CD14-positive monocyte (primary cell): Measurements from ENCODE around the gene CSF2RB. TPM values are rescaled to one million over a fixed set of nuclear protein-coding genes. Genes with fewer than 3 reads are reported as not detected.

ENCODE experiments used
- DNase-seq, 3 donors: peaks; one replicate each; pipeline ENCODE4 v3.0.0-alpha.2; 2011 to 2022
- H2AFZ ChIP-seq: 2 replicates; pipeline ENCODE4 v1.6.0; 2012; ENCODE audit warnings: mild to moderate bottlenecking, low read depth, low read length, inconsistent platforms; ENCODE audit not compliant: insufficient read depth, poor library complexity, severe bottlenecking
- H3K27ac ChIP-seq, 2 donors: 1 replicate in 1 of 2; 2 replicates in 1 of 2; pipeline ENCODE4 v1.5.1; 2012 to 2013; ENCODE audit warnings: low read length in 2 of 2, control low read depth in 1 of 2, inconsistent platforms in 1 of 2, low read depth in 1 of 2, mild to moderate bottlenecking in 1 of 2
- H3K27me3 ChIP-seq, 2 donors: one replicate each; pipeline versions ENCODE4 v1.6.0 to v1.6.1; 2011 to 2013; ENCODE audit warnings: low read length in 2 of 2; ENCODE audit not compliant: control insufficient read depth in 2 of 2, insufficient read depth in 2 of 2
- H3K36me3 ChIP-seq, 2 donors: replicated peaks in 1 of 2; 1 replicate in 1 of 2; 2 replicates in 1 of 2; pipeline versions ENCODE4 v1.5.1 to v1.6.1; 2012 to 2013; ENCODE audit warnings: low read length in 2 of 2, control low read depth in 1 of 2, inconsistent platforms in 1 of 2, mild to moderate bottlenecking in 1 of 2; ENCODE audit not compliant: insufficient read depth in 2 of 2, control insufficient read depth in 1 of 2
- H3K4me1 ChIP-seq, 2 donors: 1 replicate in 1 of 2; 2 replicates in 1 of 2; pipeline versions ENCODE4 v1.5.1 to v1.6.1; 2012 to 2013; ENCODE audit warnings: low read length in 2 of 2, control low read depth in 1 of 2, inconsistent platforms in 1 of 2, mild to moderate bottlenecking in 1 of 2, moderate library complexity in 1 of 2; ENCODE audit not compliant: insufficient read depth in 2 of 2, control insufficient read depth in 1 of 2
- H3K4me2 ChIP-seq: replicated peaks from 2 replicates; pipeline ENCODE3; 2012; ENCODE audit warnings: low read length, moderate library complexity, mild to moderate bottlenecking; ENCODE audit not compliant: poor library complexity, severe bottlenecking; ENCODE audit errors: extremely low read depth
- H3K4me3 ChIP-seq, 3 experiments: fragments of 200-600 bp in 1 of 3; sonication (generic) in 1 of 3; replicated peaks in 1 of 3; 1 replicate in 2 of 3; 2 replicates in 1 of 3; pipeline ENCODE4 v1.5.1; 2011 to 2013; ENCODE audit warnings: low read length in 3 of 3, mild to moderate bottlenecking in 3 of 3, control low read depth in 2 of 3, low read depth in 2 of 3, inconsistent platforms in 1 of 3, moderate library complexity in 1 of 3
- H3K79me2 ChIP-seq: 2 replicates; pipeline ENCODE4 v1.6.0; 2012; ENCODE audit warnings: mild to moderate bottlenecking, control low read depth, inconsistent platforms, low read length, moderate library complexity; ENCODE audit not compliant: insufficient read depth
- H3K9ac ChIP-seq: 2 replicates; pipeline ENCODE4 v1.6.0; 2017; ENCODE audit warnings: low read length, mild to moderate bottlenecking; ENCODE audit not compliant: insufficient read depth, poor library complexity, severe bottlenecking
- H3K9me3 ChIP-seq, 2 donors: replicated peaks in 1 of 2; 1 replicate in 1 of 2; 2 replicates in 1 of 2; pipeline versions ENCODE4 v1.5.1 to v1.6.1; 2012 to 2013; ENCODE audit warnings: low read length in 2 of 2, control low read depth in 1 of 2; ENCODE audit not compliant: control insufficient read depth in 1 of 2, insufficient read depth in 1 of 2
- H4K20me1 ChIP-seq: 2 replicates; pipeline ENCODE4 v1.6.0; 2012; ENCODE audit warnings: mild to moderate bottlenecking, low read length, control low read depth, moderate library complexity; ENCODE audit not compliant: insufficient read depth
- H3K27ac Mint-ChIP-seq, 7 donors: one replicate each; pipeline ENCODE4 v1.8.0; 2020; ENCODE audit warnings: mild to moderate bottlenecking in 7 of 7, mixed read lengths in 7 of 7, moderate library complexity in 6 of 7, inconsistent platforms in 2 of 7
- H3K27me3 Mint-ChIP-seq, 3 donors: one replicate each; pipeline ENCODE4 v1.8.0; 2021 to 2022; ENCODE audit warnings: low read depth in 3 of 3, mild to moderate bottlenecking in 3 of 3, mixed read lengths in 3 of 3, moderate library complexity in 3 of 3, inconsistent platforms in 1 of 3
- H3K36me3 Mint-ChIP-seq, 2 donors: one replicate each; pipeline ENCODE4 v1.8.0; 2020; ENCODE audit warnings: mixed read lengths in 2 of 2, inconsistent platforms in 1 of 2, mild to moderate bottlenecking in 1 of 2
- H3K4me1 Mint-ChIP-seq: one replicate; pipeline ENCODE4 v1.8.0; 2020; ENCODE audit warnings: mild to moderate bottlenecking, mixed read lengths
- H3K4me3 Mint-ChIP-seq, 2 donors: one replicate each; pipeline ENCODE4 v1.8.0; 2020; ENCODE audit warnings: mild to moderate bottlenecking in 2 of 2, mixed read lengths in 2 of 2, moderate library complexity in 1 of 2
- H3K9me3 Mint-ChIP-seq, 7 donors: one replicate each; pipeline ENCODE4 v1.8.0; 2020 to 2022; ENCODE audit warnings: mixed read lengths in 7 of 7, mild to moderate bottlenecking in 6 of 7, moderate library complexity in 6 of 7, inconsistent platforms in 2 of 7
- CTCF ChIP-seq: fragments of 200-600 bp; IDR thresholded peaks from one replicate; pipeline ENCODE4 v1.8.0; 2022; ENCODE audit warnings: antibody characterized with exemption, mild to moderate bottlenecking
- WGBS: methylation state at CpG from one replicate; pipeline ENCODE4 v1.1.5; 2013; ENCODE audit warnings: missing lambda C conversion rate; ENCODE audit not compliant: insufficient coverage; 5-methylcytosine and 5-hydroxymethylcytosine counted together
- intact Hi-C, 2 donors: fragments of 100-400 bp; cut with micrococcal nuclease; formaldehyde crosslinking; loops; one replicate each; pipeline versions ENCODE4 v1.15.0 to v1.15.1; 2023
- polyA plus RNA-seq, 3 donors: library from polyadenylated mRNA; depleted of rRNA in 1 of 3; unstranded in 2 of 3; stranded (reverse) in 1 of 3; fragments of 300-500 nt in 2 of 3; fragments of >200 nt in 1 of 3; fragmentation: Illumina TruSeq in 2 of 3; gene quantifications; 1 replicate in 2 of 3; 2 replicates in 1 of 3; pipeline ENCODE4 v1.2.3, GENCODE V29; 2012 to 2021

The CSF2RB gene
- polyA plus RNA-seq, 3 donors, result 29.9 to 91.1 (median 52.7) TPM

GRCh38 chr22:36981247-36981775 lies 67.9 kb downstream of the CSF2RB start:
- TF ChIP-seq CTCF, result no peak
- peaks cover 7 to 10% (median 8%) of the 10 kb centered on the region in 3 donors for H3K27me3 Mint-ChIP-seq
- Histone ChIP-seq H3K9ac (no peak overlapping the region), H3K27ac (no peak overlapping the region), H3K79me2 (no peaks in the 10 kb centered on the region), H3K9me3 (peaks cover 7% of the 10 kb centered on the region in 2 donors), H2AFZ (no peak overlapping the region), H3K27me3 (no peaks in the 10 kb centered on the region), H3K36me3 (no peaks in the 10 kb centered on the region), H3K4me1 (peaks cover 14 to 17% of the 10 kb centered on the region in 2 donors), H3K4me2 (no peak overlapping the region), H3K4me3 (no peak overlapping the region), H4K20me1 (no peaks in the 10 kb centered on the region)
- peaks cover 22% of the 10 kb centered on the region for H3K4me1 Mint-ChIP-seq
- no peak for DNase-seq
- WGBS, result 93% methylated on average over 9 of the region's 16 CpGs
- intact Hi-C loops, result no loop called here
- H3K9me3 Mint-ChIP-seq, result peaks cover 3 to 11% (median 8%) of the 10 kb centered on the region in 7 donors
- H3K4me3 Mint-ChIP-seq, result no peak overlapping the region
- H3K27ac Mint-ChIP-seq, result peak overlapping the region in 1 of 7 donors; percentile 64
- H3K36me3 Mint-ChIP-seq, result no peaks in the 10 kb centered on the region

DNA sequence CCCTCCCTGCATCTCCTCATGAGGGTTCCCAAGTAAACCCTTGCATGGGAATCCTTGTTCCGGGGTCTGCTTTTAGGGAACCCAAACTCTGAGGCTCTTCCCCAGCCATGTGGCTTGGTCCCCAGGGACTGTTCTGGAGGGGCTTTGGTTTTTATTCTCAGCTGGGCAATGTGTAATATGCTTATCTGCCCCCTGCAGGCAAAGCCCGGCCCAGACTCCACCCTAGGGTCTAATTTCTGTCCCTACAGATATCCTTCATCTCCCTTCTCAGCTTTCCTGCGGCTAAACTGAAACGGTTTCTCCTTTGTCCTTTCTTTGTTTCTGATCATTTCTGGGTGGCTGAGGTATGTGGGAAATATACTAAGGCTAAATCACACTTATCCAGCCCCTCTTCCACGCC lies 68.7 kb downstream of the CSF2RB start:
- WGBS, result no CpG with 5 or more reads among the region's 5 CpGs
- Mint-ChIP-seq H3K4me1 (peaks cover 20% of the 10 kb centered on the region), H3K9me3 (peaks cover 3 to 14% (median 11%) of the 10 kb centered on the region in 7 donors), H3K36me3 (no peaks in the 10 kb centered on the region), H3K4me3 (no peak overlapping the region), H3K27me3 (peaks cover 6 to 8% (median 6%) of the 10 kb centered on the region in 3 donors), H3K27ac (no peak overlapping the region)
- DNase-seq, result no peak
- Histone ChIP-seq H3K4me1 (peaks cover 12 to 17% of the 10 kb centered on the region in 2 donors), H2AFZ (no peak overlapping the region), H3K9me3 (peaks cover 7 to 10% of the 10 kb centered on the region in 2 donors), H3K36me3 (no peaks in the 10 kb centered on the region), H3K27ac (no peak overlapping the region), H3K9ac (no peak overlapping the region), H4K20me1 (no peaks in the 10 kb centered on the region), H3K4me2 (no peak overlapping the region), H3K4me3 (no peak overlapping the region), H3K79me2 (no peaks in the 10 kb centered on the region), H3K27me3 (no peaks in the 10 kb centered on the region)
- intact Hi-C loops, result loop anchor here in 1 of 2 donors (2.0 kb wide), 1 partner anchor 199 kb away; no protein-coding TSS in a partner anchor
- no peak for TF ChIP-seq CTCF
